GM12892 (cell line): ENCODE data around the gene CCDC15.
"Not testable (repeated sequence)": the region's sequence is repeated elsewhere in the genome, so short reads cannot be mapped to it uniquely, and the experiment has no call there.

ENCODE experiments used
- POLR2A ChIP-seq: IDR thresholded peaks from 2 replicates; pipeline ENCODE4 v1.6.1; 2011; ENCODE audit warnings: low read depth, low read length, control low read depth
- POLR2AphosphoS5 ChIP-seq: IDR thresholded peaks from 2 replicates; pipeline ENCODE4 v1.6.1; 2011; ENCODE audit warnings: low read depth, low read length, control low read depth
- TAF1 ChIP-seq: IDR thresholded peaks from 2 replicates; pipeline ENCODE4 v1.6.1; 2011; ENCODE audit warnings: low read depth, mild to moderate bottlenecking, control low read depth, low read length, borderline replicate concordance

DNA sequence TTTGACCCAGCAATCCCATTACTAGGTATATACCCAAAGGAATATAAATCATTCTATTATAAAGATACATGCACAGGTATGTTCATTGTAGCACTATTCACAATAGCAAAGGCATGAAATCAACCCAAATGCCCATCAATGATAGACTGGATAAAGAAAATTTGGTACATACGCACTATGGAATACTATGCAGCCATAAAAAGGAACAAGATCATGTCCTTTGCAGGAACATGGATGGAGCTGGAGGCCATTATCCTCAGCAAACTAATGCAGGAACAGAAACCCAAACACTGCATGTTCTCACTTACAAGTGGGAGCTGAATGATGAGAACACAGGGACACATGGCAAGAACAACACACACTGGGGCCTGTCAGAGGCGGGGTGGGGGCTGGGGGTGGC lies 102.1 kb downstream of the CCDC15 start:
- TF ChIP-seq TAF1, POLR2A, POLR2AphosphoS5: not testable (repeated sequence)
